Measurements from ENCODE around the gene TBX15. TPM values are rescaled to one million over a fixed set of nuclear protein-coding genes. Genes with fewer than 3 reads are reported as not detected.

The TBX15 gene
- polyA plus RNA-seq, 1 donor (not counting 4 experiments of a cell fraction or from before 2014, with no cell fraction given), result not detected

GRCh38 chr1:119004781-119005180 lies 16.6 kb upstream of the TBX15 start:
- H3K79me2 ChIP-seq (ENCODE audit: control insufficient read depth, insufficient read depth, low read length), result no peaks in the 10 kb centered on the region

GRCh38 chr1:119004129-119004527 lies 16.0 kb upstream of the TBX15 start:
- Histone ChIP-seq H3K9me3 (ENCODE audit: control insufficient read depth, low read depth, low read length) (peaks cover 2% of the 10 kb centered on the region), H3K4me1 (ENCODE audit: control insufficient read depth, extremely low read depth, insufficient read depth, low read length) (peaks cover 32% of the 10 kb centered on the region), H4K20me1 (ENCODE audit: control insufficient read depth, extremely low read depth, insufficient read depth, low read length) (no peaks in the 10 kb centered on the region), H3K9ac (ENCODE audit: control insufficient read depth, extremely low read depth, insufficient read depth, low read length) (no peak overlapping the region), H3K36me3 (ENCODE audit: control insufficient read depth in 2 of 2, extremely low read depth in 1 of 2, insufficient read depth in 2 of 2, low read length in 2 of 2) (no peaks in the 10 kb centered on the region), H3K4me3 (ENCODE audit: control insufficient read depth in 2 of 3, extremely low read depth in 1 of 3, insufficient read depth in 2 of 3, low read depth in 1 of 3, low read length in 3 of 3) (no peak overlapping the region), H2AFZ (ENCODE audit: control insufficient read depth, low read length) (no peak overlapping the region), H3K4me2 (ENCODE audit: control insufficient read depth, extremely low read depth, insufficient read depth, low read depth, low read length) (no peak overlapping the region), H3K27me3 (ENCODE audit: control insufficient read depth, extremely low read depth, insufficient read depth, low read length) (peaks cover 76% of the 10 kb centered on the region), H3K27ac (ENCODE audit: control insufficient read depth, insufficient read depth, low read length) (no peak overlapping the region), H3K9me1 (ENCODE audit: control insufficient read depth, extremely low read depth, insufficient read depth, low read length) (no peaks in the 10 kb centered on the region), H3K79me2 (ENCODE audit: control insufficient read depth, insufficient read depth, low read length) (no peaks in the 10 kb centered on the region)
- TF ChIP-seq EZH2 (IDR thresholded peaks at IDR 0.05; ENCODE audit: low read length) (no peak), CTCF (optimal IDR thresholded peaks at IDR 0.05 in 1 of 3, IDR thresholded peaks at IDR 0.05 in 1 of 3, conservative IDR thresholded peaks at IDR 0.05 in 1 of 3; ENCODE audit: extremely low read depth in 1 of 3, insufficient read depth in 2 of 3, low read length in 3 of 3) (no peak)
- dilution Hi-C loops (cut with MboI; ENCODE audit: extremely low pct_ligation_motif_present, low sequenced_read_pairs), result no loop called here
- FAIRE-seq, result no peak
- DNase-seq (ENCODE audit: low read depth, low spot score), result no peak

More at GRCh38 chr1:119004781-119005180, 16.6 kb upstream of the TBX15 start:
- Histone ChIP-seq H3K36me3 (ENCODE audit: control insufficient read depth in 2 of 2, extremely low read depth in 1 of 2, insufficient read depth in 2 of 2, low read length in 2 of 2) (no peaks in the 10 kb centered on the region), H3K9me1 (ENCODE audit: control insufficient read depth, extremely low read depth, insufficient read depth, low read length) (no peaks in the 10 kb centered on the region), H3K9ac (ENCODE audit: control insufficient read depth, extremely low read depth, insufficient read depth, low read length) (no peak overlapping the region), H3K27ac (ENCODE audit: control insufficient read depth, insufficient read depth, low read length) (no peak overlapping the region), H3K9me3 (ENCODE audit: control insufficient read depth, low read depth, low read length) (peaks cover 2% of the 10 kb centered on the region), H3K27me3 (ENCODE audit: control insufficient read depth, extremely low read depth, insufficient read depth, low read length) (peaks cover 70% of the 10 kb centered on the region), H3K4me2 (ENCODE audit: control insufficient read depth, extremely low read depth, insufficient read depth, low read depth, low read length) (no peak overlapping the region), H4K20me1 (ENCODE audit: control insufficient read depth, extremely low read depth, insufficient read depth, low read length) (no peaks in the 10 kb centered on the region), H3K4me1 (ENCODE audit: control insufficient read depth, extremely low read depth, insufficient read depth, low read length) (peaks cover 32% of the 10 kb centered on the region), H3K4me3 (ENCODE audit: control insufficient read depth in 2 of 3, extremely low read depth in 1 of 3, insufficient read depth in 2 of 3, low read depth in 1 of 3, low read length in 3 of 3) (no peak overlapping the region), H2AFZ (ENCODE audit: control insufficient read depth, low read length) (no peak overlapping the region)
- no peak for DNase-seq (ENCODE audit: low read depth, low spot score)
- dilution Hi-C loops (cut with MboI; ENCODE audit: extremely low pct_ligation_motif_present, low sequenced_read_pairs), result no loop called here
- no peak for FAIRE-seq
- TF ChIP-seq CTCF (optimal IDR thresholded peaks at IDR 0.05 in 1 of 3, IDR thresholded peaks at IDR 0.05 in 1 of 3, conservative IDR thresholded peaks at IDR 0.05 in 1 of 3; ENCODE audit: extremely low read depth in 1 of 3, insufficient read depth in 2 of 3, low read length in 3 of 3), result no peak
- TF ChIP-seq EZH2 (IDR thresholded peaks at IDR 0.05; ENCODE audit: low read length), result no peak
